Activated gamma-delta T cell treated with anti-CD3 and anti-CD28 coated beads, Interleukin-2, amount 50 U/mL, for 16 hours (primary cell): ENCODE results near the gene VSIG10L.

Experiments used
- DNase-seq: peaks from one replicate; pipeline ENCODE4 v3.0.0-alpha.2; 2020; ENCODE audit warnings: low read depth

Gene VSIG10L

DNA sequence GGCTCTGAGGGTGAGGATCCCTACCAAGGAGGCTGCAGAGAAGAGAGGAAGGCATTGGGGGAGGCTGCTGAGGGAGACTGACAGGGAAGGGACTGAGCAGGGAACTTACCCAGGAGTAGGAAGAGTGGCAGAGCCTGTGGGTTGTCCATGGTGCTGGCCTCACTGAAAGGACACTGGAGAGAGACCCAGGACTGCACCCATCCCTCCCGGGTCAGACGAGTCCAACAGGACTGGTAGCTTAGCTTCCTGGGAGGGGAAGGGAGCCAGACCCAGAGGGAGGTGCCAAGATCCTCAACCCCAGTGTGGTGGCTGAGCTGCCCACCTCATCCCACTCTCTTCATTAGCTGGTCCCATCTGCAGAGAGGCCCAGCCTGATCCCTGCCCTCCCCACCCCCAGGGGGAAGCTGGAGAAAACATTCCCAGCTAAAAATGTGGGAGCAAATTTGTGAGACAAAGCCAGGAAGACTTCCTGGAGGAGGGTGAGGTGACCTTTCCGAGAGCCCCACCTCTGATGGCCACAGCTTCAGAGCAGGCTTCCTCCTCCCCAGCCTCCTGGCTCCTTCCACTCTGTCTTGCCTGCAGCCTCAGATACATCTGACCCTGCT is at the start of gene VSIG10L:
Gene VSIG10L, minus strand, starts transcription at position 164 of the 605 bp plus-strand sequence. Its CDS starts 15 bp downstream, at position 149.
- no peak for DNase-seq

DNA sequence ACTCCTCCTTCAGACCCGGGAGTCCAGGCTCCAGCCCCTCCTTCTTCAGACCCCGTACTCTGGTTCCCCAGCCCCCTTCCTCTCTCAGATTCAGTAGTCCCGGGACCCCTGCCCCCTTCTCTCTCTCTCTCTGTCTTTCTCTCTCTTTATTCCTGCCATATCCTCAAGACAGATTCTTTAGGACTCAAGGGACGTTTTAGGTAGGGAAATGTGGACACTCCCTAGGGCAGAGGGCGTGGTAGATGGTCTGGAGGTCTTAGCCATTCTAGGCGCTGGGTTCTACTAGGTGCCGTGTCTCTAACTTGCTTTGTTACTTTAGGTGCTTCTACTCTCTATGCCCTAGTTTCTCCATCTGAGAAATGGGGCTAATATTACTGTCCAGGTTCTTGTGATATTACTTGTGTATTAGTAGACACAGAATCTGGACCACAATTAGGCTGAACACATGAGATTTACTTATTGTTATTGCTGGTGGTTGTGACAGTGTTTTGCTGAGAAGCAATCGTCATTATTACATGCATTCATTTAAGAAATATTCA is 49.2 kb upstream of the VSIG10L start:
- no peak for DNase-seq

DNA sequence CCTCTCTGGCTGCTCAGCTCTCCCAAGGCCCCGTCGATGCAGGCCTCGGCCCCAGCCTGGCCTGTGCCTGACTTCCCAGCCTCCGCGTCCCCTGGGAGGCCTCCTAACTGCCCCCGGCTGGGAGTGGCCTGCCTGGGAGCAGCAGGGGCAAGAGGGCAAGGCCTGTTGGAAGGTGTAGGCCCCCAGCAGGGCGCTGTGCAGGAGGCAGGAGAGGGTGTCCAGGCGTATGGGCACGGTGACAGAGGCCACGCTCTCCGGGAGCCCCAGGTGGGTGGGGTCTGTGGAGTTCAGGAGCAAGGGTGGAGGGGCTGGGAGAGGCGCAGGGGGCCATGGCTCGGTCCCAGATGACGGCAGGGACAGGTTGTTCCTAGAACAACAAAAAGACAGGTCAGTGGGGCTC is 47.2 kb upstream of the VSIG10L start:
- no peak for DNase-seq

DNA sequence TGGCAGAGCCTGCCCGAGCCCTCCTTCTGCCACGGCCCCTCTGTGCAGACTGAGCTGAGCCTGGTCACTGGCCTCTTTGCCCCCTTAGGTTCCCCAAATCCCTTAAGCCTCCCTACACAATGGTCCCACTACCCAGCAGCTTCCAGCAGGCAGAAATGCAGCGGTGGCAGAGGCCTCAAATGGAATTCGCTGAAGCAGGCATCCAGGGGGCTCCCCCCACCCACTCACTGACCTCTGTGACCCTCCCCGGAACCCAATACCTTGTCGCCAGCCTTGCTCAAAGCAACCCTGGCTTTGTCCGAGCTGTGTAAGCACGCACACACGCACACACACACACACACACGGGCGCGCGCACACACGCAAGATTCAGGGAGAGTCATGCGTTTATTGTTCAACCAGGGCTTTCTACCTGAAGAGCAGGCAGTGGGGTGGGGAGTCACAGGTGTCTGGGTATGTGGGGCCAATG is 46.0 kb upstream of the VSIG10L start, which contains the start of gene LIM2:
Gene LIM2, minus strand, starts transcription at position 51 of the 466 bp plus-strand sequence. CDS start 531 bp downstream, outside the sequence.
- DNase-seq: no peak

DNA sequence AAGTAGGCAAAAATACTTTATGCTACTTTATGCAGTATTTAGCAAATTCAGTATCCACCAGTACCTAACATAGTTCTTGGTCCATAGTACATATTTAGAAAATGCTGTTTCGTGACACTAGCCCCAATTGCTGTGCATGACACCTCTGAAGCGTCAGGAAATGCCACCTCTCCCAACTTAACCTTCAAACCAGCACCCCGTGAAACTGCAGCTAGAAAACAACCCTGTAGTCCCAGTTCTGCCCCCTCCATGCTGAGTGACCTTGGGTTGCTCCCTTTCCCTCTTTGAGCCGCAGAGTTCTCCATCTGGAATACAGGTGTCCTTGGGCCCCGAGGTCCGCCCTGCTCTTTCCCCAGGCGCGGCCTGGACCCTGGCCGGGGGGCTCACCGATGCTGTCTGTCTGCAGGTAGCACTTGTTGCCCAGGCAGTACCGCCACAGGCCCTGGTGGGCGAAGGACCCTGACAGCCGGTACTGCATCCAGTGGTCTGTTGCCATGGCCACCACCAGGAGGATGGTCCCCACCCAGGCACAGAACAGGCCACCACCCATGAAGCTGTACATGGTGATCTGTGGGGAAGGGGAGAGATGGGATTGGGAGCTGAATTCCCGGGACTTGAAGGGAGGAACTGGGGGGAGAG is 45.1 kb upstream of the VSIG10L start:
- no peak for DNase-seq

DNA sequence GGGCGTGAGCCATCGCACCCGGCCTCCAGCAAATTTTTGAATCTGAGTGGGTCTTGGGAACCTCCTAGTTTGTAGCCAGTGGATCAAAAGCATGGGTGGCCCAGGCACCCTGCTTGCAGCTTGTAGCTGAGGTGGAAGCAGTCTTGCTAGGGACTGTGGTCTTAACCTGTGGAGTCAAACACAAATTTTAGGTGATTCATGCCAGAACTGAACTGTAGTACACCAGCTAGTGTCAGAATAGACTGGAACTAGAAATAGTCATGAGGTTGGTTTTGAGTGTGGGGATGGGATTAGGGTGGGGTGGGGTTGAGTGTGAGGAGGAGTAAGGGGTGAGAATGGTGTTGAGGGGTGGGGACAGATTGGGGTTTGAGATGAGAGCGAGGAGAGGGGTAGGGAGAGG is 40.1 kb upstream of the VSIG10L start:
- no peak for DNase-seq

DNA sequence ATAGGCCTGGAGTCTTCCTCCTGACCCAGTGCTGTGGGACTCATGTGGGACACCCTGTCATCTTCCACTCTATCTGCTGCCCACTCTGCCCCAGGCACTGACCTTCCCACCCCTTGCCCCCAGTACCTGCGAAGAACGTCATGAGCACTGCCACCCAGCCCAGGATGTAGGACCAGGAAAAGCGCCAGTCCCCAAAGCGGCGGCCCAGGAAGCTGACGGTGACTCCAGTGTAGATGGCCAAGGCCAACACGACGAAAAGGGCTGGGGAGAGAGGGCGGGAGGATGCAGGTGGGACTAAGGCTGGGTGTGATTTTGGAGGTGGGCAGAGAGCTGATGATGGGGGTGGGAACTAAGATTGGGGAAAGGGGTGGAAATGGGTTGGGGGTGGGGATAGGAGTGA is 38.4 kb upstream of the VSIG10L start:
- DNase-seq: no peak

DNA sequence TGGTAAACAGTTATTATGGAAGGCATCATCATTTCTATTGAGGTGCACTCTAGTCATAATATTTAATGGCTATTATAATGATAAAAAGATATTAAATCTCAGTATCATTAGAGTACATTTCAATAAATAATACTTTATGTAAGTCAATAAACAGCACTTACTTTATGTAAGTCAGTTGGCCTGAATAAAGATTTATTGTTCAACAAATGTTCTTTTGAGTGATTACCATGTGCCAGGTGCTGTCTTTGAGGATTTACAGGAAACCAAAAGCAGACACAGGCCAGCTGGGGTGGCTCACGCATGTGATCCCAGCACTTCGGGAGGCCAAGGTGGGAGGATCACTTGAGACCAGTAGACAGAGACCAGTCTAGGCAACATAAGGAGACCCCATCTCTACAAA is 35.5 kb upstream of the VSIG10L start:
- no peak for DNase-seq

DNA sequence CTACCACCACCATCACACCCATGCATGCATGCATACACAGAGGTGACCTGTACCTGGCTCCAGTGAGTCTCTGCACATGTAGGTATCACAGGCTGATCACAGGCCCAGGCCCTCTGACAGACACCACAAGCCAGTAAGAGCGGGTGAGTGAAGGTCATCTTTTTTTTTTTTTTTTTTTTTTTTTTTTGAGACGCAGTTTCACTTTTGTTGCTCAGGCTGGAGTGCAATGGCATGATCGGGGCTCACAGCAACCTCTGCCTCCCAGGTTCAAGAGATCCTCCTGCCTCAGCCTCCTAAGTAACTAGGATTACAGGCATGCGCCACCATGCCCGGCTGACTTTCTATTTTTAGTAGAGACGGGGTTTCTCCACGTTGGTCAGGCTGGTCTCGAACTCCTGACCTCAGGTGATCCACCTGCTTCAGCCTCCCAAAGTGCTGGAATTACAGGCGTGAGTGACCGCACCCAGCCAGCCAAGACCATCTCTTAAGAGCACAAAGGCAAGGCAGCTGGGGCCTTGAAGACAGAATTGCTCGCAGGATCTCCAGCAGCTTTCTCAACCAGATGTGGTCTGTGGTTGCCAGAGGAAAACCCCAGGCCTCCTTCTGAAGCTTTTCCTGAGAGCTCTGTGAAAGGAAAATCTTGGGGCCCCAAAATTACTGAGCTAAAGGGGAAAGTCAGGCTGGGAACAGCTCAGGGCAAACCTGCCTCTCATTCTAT is 33.7 kb upstream of the VSIG10L start:
- DNase-seq: no peak

DNA sequence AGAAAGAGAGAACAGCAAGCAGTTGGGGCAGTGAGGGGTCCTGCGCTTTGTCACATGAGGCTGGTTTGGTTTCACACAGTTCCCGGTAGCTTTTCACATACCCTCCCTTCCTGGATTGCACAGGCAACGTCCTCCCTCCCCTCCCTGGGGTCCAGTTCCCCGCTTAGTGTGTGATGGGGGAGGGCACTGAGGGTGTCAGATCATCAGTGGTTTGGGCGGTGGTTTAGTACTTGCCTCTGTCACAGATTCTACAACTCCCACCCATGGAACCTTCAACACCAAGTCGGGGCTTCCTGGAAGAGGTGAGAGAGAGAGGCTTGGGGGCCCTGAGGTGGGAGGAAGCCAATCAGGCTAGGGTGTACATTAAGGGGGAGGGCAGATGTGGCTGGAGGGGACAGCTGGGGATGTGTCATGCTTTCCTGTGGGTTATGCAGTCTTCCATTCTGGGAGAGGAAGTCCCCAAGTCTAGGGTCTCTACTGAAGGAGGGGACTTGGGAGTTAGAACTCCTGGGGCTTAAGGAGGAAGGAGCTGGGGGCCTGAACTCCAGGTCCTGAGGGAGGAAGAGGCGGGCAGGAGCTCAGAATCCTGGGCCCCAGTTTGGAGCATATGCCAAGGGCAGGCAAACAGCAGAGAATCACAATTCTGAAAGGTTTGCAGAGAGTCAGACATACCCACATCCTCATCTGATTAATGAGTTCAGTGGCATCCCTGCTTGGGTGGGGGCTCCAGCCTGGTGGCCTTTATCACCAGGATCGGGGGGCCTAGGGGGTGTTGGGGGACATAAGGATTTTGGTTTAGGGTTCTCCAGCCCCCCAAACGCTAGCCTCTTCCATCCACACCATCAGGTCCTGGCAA is 30.9 kb upstream of the VSIG10L start, which contains the start of gene NKG7:
Gene NKG7, minus strand, starts transcription at position 6 of the 856 bp plus-strand sequence. CDS start 119 bp downstream, outside the sequence.
- DNase-seq: peak; percentile 86

DNA sequence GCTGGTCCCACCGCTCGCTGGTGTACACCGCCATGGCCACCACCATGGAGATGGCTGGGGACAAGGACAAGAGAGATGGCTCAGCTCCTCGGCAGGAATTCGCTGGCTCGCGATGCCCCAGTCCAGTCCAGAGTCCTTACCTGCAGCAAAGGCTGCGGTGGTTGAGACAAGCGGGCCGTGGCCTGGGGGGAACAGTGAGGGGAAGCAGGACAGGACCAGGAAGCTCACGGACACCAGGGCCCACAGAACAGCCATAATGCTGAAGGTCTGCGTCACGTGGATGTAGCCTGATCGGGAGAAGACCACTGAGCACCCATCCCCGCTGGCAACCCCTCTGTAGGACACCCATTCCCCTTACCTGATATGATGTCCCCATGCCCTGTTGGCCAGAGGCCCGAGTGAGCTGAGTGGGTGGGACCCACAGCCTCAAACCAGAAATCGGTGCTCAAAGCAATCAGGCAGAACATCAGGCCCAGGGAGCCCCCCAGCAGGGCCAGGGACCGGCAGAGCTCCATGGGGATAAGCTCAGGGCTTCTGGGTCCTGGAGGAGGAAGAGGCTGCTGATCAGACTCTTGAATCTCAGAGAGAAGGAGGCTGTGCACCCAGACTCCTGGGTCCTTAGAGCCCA is 30.2 kb upstream of the VSIG10L start:
- DNase-seq: no peak

DNA sequence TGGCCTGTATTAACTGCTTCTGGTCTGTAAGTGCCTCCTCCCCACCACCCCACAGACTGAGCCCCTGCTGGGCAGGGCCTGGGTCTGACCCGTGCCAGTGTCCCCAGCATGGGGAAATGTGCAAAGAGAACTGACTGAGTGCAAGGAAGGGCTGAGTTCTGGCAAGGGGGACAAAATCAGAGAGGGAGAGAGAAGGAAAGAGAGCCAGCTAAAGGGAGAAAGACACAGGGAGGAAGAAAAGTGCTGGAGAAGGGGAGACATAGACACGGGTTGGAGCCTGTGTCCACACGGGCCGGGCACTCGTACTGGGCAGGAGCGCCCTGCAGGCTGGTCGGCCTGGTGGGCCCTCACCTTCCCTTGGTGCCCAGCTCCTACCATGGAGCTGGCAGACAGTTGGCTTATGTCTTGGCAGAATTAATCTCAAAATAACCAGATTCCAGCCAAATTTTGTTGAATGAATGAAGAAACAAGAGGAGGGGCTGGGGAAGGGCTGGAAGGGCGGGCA is 29.3 kb upstream of the VSIG10L start:
- no peak for DNase-seq

DNA sequence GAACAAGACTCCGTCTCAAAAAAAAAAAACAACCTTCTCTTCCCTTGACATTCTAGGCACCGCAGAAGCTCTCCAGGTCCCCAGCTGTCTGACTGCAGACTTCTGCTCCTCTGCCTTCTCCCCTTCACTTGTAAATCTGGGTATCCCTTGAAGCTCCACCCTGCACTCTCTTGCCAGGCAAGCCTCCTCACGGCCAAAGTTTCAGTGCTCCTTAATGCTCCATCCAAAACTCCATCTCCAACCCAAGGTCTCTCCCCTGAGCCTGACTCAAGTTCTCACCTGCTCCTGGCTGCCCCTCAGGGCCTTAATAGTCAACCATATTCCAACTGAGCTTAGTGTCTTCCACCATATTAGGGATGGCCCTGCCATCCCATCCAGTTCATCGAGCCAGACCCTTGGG is 28.3 kb upstream of the VSIG10L start:
- no peak for DNase-seq

DNA sequence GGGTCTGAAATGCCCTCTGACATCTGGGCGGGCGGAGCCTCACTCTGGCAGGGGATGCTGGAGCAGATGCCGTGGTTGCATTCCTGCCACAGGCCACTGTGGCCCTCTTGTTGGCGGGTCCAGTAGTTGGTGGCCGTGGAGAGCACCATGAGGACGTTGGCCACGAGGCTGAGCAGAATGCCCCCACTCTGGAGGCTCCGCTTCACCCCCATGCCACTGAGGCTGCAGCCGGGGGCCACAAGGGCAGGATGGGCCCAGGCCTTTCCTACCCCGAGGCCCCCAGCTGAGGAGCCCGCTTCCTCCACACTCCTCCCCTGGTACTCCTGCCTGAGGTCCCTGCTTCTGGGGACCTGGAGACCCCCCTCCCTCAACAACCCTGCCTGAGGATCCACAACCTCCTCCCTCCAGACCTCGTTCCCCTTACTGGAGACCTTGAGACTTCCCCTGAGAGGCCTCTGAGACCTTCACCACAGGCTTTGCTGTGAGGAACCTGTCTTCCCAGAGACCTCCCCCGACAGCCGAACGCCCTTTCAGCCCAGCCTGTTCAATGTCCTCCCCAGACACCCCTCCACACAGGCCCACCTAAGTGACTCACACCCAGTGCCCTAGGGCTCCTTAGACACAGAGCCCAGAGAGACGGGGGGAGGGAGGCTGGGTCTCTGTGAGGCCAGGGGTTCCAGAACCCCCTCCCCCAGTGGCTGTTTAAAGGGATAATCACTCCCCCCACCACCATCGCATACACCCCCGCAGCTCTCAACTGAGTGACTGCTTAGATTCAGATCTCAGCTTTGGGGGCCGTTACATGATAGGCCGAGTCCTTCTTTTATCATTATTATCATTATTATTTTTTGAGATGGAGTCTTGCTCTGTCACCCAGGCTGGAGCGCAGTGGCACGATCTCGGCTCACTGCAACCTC is 26.7 kb upstream of the VSIG10L start, which contains the start of gene CLDND2:
Gene CLDND2, minus strand, starts transcription at position 638 of the 917 bp plus-strand sequence. Its CDS starts 426 bp downstream, at position 212.
- peak; percentile 42 for DNase-seq

DNA sequence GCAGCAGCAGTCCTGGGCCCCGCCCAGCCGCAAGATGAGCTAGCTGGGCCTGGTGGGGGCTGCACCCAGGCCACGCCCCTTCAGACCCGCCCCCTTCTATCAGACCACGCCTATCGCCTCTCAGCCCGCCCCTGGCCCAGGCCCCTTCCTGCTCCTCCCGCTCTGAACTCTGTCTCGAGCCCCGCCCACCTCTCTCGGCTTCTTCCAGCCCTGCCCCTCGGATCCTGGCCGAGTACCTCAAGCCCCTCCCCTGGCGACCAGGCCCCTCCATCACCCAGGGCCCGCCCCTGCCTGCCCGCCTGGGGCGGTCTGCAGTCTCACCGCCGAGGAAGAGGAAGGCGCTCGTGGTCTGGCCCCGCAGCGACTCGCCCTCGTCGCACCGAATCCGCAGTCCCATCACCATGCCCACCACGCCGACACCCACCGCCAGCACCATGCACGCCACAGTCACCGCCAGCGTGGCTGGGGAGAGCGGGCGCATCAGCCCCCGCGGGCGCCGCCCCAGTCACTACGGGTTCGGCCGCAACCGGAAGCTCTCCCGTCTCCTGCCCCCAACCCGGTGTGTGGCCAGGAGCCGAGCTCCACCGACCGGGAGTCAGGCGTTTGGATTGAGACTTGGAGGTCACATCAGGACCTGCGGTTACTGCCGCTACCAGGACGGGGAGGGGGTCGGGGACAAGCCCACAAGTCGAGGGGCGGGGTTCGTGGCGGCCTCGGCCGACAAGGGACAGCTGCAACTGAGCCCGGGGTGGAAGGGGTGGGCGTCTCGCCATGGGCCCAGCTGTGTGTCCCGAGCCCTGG is 25.8 kb upstream of the VSIG10L start:
- DNase-seq: peak; percentile 94

DNA sequence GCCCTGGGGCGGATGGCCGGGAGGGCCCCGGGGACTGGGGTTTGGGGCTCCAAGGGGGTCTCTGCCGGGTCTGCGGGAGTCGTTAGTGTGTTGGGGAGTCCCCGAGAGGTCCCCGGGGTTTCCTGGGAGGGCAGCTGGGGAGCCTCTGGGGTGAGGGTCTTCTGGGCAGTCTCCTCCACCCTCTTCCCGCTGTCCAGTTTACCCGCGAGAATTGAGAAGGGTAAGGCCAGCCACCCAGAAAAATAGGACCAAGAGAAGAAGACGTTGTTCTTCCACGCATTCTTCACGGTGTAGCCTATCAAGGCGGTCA is 25.3 kb upstream of the VSIG10L start:
- DNase-seq: no peak

DNA sequence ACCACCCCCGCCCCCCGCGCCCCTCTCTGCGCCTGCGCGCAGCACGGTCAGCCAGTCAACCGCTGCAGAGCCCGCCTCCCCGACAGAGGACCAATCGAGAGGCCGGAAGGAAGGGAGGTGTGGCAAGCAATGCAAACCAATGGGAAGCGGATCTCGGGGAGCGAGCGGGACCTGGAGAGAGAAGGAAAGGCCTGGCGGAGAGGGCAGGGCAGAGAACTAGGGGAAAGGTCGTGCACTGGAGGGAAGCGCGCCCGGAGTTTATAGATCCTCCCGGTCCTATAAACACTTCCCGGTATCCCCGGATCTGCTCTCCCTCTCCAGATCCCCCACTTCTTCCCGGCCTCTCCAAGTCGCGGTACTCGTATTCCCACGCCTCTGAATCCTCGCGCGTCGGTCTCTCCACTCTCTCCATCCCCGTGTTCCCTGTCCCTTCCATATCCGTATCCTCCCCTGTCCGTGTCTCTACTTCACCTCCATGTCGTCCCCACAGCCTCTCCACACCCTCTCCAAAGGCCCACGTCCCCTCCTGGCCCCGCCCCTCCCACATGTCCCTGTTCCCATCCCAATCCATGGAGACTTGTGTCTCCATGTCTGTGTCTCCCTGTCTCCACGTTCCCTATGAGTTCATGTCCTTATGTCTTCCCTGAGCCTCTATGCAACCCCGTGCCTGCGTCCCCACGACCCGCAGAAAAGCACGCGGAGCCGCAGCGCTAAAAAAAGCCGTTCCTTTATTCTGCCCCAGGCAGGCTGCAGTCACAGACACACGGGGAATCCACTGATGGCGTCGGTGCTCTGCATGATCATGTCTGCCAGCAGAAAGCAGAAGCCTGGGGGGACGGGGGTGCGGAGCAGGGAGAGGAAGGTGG is 24.7 kb upstream of the VSIG10L start:
- DNase-seq: peak; percentile 85

DNA sequence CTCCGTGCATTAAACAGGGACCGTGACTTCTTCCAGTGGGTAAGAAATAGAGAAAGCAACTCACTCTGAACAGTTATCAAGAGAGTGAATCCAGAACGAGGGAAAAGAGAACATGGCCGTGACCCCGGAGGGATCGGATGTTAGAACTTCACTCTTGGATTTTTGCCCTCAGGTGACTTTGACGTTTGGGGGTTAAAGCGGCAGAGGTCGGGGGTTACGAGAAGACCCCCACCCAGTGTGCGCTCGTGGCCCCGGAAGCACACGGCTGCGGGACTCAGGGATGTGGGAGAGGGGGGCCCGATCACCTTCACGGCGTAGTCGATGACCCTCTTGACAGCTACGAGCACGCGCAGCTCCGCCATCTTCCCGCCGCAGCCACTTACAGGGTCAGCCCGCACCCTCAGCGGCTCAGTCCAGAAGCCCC is 24.0 kb upstream of the VSIG10L start, which contains the start of gene ETFB:
Gene ETFB, minus strand, starts transcription at position 424 of the 424 bp plus-strand sequence. Its CDS starts 62 bp downstream, at position 362.
- DNase-seq: no peak
